ENCODE results near the gene STARD5.
A peak's percentile ranks its signal among the peaks of the same experiment; 100 is the strongest.

The STARD5 gene

DNA sequence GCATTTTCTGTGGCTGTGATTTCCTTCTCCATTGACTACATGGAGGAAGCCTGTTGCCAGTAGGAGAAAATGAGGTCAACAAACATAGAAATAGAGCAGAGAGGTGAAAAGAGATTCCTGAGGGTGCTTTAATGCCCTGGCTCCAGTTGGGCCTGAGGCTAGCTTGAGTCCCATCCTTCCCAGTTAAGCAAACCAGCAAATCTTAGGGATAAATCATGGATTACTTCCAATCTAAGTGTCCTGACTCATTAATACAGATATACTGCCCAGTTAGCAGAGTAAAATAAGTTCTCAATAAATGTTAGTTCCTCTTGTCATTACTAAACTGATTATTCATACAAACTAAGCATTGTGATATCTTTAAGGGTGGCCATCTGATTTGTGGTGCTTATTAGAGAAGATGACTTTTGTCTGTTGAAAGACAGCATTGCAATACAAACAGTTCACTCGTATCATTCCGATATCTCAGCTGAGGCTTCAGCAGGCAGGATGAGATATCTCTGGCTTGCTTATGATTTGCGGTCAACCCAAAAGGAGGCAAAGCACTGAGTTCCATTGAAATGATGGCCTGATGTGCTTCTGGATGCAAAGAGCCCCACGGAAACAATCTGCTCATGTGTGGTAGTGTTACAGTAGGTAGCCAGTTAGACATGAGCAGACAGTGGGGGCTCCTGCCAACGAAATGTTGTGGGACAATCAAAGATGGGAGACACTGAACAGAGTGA lies 6.6 kb upstream of the STARD5 start:
- TF ChIP-seq, protein P1, sequence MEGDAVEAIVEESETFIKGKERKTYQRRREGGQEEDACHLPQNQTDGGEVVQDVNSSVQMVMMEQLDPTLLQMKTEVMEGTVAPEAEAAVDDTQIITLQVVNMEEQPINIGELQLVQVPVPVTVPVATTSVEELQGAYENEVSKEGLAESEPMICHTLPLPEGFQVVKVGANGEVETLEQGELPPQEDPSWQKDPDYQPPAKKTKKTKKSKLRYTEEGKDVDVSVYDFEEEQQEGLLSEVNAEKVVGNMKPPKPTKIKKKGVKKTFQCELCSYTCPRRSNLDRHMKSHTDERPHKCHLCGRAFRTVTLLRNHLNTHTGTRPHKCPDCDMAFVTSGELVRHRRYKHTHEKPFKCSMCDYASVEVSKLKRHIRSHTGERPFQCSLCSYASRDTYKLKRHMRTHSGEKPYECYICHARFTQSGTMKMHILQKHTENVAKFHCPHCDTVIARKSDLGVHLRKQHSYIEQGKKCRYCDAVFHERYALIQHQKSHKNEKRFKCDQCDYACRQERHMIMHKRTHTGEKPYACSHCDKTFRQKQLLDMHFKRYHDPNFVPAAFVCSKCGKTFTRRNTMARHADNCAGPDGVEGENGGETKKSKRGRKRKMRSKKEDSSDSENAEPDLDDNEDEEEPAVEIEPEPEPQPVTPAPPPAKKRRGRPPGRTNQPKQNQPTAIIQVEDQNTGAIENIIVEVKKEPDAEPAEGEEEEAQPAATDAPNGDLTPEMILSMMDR (IDR thresholded peaks at IDR 0.05), result no peak
- Mint-ChIP-seq H3K4me1 (peaks cover 4% of the 10 kb centered on the region), H3K9me3 (no peaks in the 10 kb centered on the region), H3K27me3 (ENCODE audit: low read depth, poor library complexity) (peaks cover 8% of the 10 kb centered on the region), H3K4me3 (no peak overlapping the region), H3K27ac (peak overlapping the region; percentile 71), H3K36me3 (ENCODE audit: low read depth) (no peaks in the 10 kb centered on the region)
- no peak for DNase-seq

DNA sequence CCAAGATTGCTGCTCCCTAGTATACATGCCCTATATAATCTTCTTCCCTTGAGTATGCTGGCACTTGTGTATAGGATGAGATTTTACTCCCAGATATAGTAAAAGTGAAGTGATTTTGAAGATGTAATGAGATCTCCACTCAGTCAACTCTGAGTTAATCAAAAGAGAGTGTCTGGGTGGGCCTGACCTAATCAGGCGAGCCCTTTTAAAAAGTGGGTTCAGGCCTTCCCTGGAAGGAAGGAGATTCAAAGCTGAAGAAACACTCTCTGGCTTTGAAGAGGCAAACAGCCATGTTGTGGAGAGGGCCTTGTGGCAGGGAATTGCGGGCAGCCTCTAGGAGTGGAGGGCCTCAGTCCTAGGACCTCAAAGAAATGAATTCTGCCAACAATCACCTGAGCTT lies 5.5 kb upstream of the STARD5 start:
- Mint-ChIP-seq H3K4me1 (peaks cover 7% of the 10 kb centered on the region), H3K27ac (no peak overlapping the region), H3K9me3 (no peaks in the 10 kb centered on the region), H3K4me3 (no peak overlapping the region), H3K27me3 (ENCODE audit: low read depth, poor library complexity) (peaks cover 16% of the 10 kb centered on the region), H3K36me3 (ENCODE audit: low read depth) (no peaks in the 10 kb centered on the region)
- no peak for DNase-seq
- TF ChIP-seq, protein P1 (IDR thresholded peaks at IDR 0.05), result no peak

DNA sequence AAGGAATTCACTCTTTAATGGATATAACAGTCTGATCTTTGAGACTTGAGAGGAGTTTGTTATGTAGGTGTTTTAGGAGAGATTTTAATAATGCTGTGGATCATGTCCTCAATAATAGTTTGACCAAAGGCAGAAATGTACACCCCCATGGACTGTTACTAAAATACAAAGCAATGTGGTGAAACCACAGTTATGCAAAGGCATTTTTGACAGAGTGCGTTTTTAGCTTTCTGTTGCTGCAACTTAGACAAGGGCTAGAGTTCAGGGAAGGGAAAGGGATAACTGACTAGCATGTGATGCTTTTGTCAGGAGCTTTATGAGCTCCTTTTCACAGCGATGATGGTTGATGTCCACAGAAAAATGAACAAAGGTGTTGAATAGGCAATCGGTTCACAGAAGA lies 3.6 kb upstream of the STARD5 start:
- Mint-ChIP-seq H3K27ac (no peak overlapping the region), H3K4me1 (peaks cover 21% of the 10 kb centered on the region), H3K27me3 (ENCODE audit: low read depth, poor library complexity) (peaks cover 27% of the 10 kb centered on the region), H3K4me3 (no peak overlapping the region), H3K36me3 (ENCODE audit: low read depth) (no peaks in the 10 kb centered on the region), H3K9me3 (no peaks in the 10 kb centered on the region)
- DNase-seq, result no peak
- TF ChIP-seq, protein P1 (IDR thresholded peaks at IDR 0.05), result no peak

DNA sequence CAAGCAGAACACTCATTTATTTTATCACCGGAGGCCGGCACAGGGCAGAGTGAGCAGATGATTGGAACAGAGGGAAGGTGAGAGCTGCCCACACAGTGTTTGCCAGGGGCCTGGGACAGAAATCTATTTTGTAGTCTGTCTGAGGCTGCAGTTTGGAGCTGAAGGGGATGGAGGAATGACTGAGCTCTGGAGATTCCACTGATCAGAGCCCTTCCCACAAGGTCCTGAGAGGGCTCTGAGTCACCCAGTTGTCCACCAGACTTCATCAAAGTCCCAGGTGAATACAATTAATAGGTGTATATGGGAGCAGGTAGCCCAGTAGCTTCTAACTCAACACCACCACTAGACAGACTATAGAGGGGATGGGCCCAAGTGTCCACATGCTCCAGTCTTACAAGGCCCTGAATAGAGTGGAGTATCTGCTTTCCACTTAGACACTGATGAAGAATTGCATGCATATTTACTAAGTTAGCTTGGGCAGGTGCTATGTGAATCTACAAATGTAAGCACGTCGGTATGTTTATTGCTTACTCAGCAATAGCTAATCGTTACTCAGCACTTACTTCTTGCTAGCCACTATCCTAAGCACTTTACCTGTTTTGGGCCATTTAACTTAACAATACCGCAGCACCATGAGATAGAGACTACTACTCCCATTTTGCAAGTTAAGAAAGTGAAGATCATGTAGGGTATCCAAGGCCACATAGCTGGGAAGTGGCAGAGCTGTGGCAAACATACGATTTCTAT lies 2.7 kb upstream of the STARD5 start:
- Mint-ChIP-seq H3K4me3 (no peak overlapping the region), H3K27ac (no peak overlapping the region), H3K4me1 (peaks cover 25% of the 10 kb centered on the region), H3K36me3 (ENCODE audit: low read depth) (no peaks in the 10 kb centered on the region), H3K9me3 (no peaks in the 10 kb centered on the region), H3K27me3 (ENCODE audit: low read depth, poor library complexity) (peaks cover 34% of the 10 kb centered on the region)
- TF ChIP-seq, protein P1 (IDR thresholded peaks at IDR 0.05), result no peak
- no peak for DNase-seq

DNA sequence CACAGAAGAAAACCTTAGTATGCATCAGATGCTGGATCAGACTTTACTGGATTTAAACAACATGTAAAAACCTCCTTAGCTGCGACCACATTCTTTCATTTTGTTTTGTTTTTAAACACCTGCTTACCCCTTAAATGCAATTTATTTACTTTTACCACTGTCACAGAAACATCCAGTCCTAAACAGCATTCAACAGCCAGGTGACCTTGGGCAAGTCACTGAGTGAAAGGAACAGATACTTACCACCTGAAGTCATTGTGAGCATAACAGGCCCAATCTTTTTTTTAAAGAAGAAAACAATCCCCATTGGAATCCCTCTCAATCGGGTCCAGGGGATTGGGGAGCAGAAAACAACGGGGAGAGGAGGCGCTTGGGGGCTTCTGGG lies 390 bp downstream of the STARD5 start:
- Mint-ChIP-seq H3K27ac (no peak overlapping the region), H3K4me3 (peak overlapping the region; percentile 98), H3K36me3 (ENCODE audit: low read depth) (no peaks in the 10 kb centered on the region), H3K9me3 (no peaks in the 10 kb centered on the region), H3K27me3 (ENCODE audit: low read depth, poor library complexity) (peaks cover 34% of the 10 kb centered on the region), H3K4me1 (peaks cover 25% of the 10 kb centered on the region)
- TF ChIP-seq, protein P1 (IDR thresholded peaks at IDR 0.05), result no peak
- no peak for DNase-seq

Data from nephron progenitor cell (in vitro differentiated cells).